Left hindlimb (tissue), 1 donor: ENCODE measurements around the gene MLXIPL.
"Not testable (repeated sequence)": the region's sequence is repeated elsewhere in the genome, so short reads cannot be mapped to it uniquely, and the experiment has no call there.

ENCODE experiments used
- DNase-seq: peaks from one replicate; pipeline ENCODE4 v3.0.0-alpha.2; 2018

The MLXIPL gene

GRCh38 chr7:73611017-73611555 lies 13.2 kb downstream of the MLXIPL start:
- peak; percentile 31 for DNase-seq

GRCh38 chr7:73610105-73610504 lies 14.2 kb downstream of the MLXIPL start:
- peak; percentile 2 for DNase-seq

- not testable (repeated sequence) for DNase-seq
These were observed 16.7 kb downstream of the MLXIPL start for GRCh38 chr7:73607692-73607983.

GRCh38 chr7:73606801-73607691 lies 17.3 kb downstream of the MLXIPL start:
- peak; percentile 63 for DNase-seq

- DNase-seq, result no peak
These were observed 18.6 kb downstream of the MLXIPL start for GRCh38 chr7:73605601-73606220.

- no peak for DNase-seq
These were observed 21.3 kb downstream of the MLXIPL start for GRCh38 chr7:73602721-73603651.

- DNase-seq, result no peak
These were observed 24.4 kb downstream of the MLXIPL start for GRCh38 chr7:73599916-73600315.

GRCh38 chr7:73599151-73599882 lies 25.0 kb downstream of the MLXIPL start:
- no peak for DNase-seq

GRCh38 chr7:73597978-73598782 lies 26.1 kb downstream of the MLXIPL start:
- no peak for DNase-seq

- DNase-seq, result no peak
These were observed 27.9 kb downstream of the MLXIPL start for GRCh38 chr7:73596191-73597065.

- no peak for DNase-seq
These were observed 29.0 kb downstream of the MLXIPL start for GRCh38 chr7:73595358-73595757.

- no peak for DNase-seq
These were observed 30.9 kb downstream of the MLXIPL start for GRCh38 chr7:73593207-73594045.

- DNase-seq, result no peak
These were observed 37.4 kb downstream of the MLXIPL start for GRCh38 chr7:73586911-73587310.

GRCh38 chr7:73585196-73585595 lies 39.1 kb downstream of the MLXIPL start:
- no peak for DNase-seq

GRCh38 chr7:73582664-73583202 lies 41.6 kb downstream of the MLXIPL start:
- DNase-seq, result no peak

- DNase-seq, result not testable (repeated sequence)
These were observed 43.3 kb downstream of the MLXIPL start for GRCh38 chr7:73581006-73581405.

- DNase-seq, result peak; percentile 99
These were observed 45.8 kb downstream of the MLXIPL start, which contains the start of gene TBL2 for GRCh38 chr7:73578342-73579128. TSS of gene TBL2 (minus strand) at chr7:73578579. CDS start at chr7:73578549, 30 bp downstream.
